Hematopoietic multipotent progenitor cell treated with erythropoietin and hydrocortisone succinate and interleukin-3 and kit ligand, for 17 days (in vitro differentiated cells): ENCODE data around the gene DTNA.
"Not testable (repeated sequence)": the region's sequence is repeated elsewhere in the genome, so short reads cannot be mapped to it uniquely, and the experiment has no call there.

Experiments
- DNase-seq: peaks from one replicate; pipeline ENCODE4 v3.0.0-alpha.2; 2015; ENCODE audit warnings: low spot score

Gene DTNA

DNA sequence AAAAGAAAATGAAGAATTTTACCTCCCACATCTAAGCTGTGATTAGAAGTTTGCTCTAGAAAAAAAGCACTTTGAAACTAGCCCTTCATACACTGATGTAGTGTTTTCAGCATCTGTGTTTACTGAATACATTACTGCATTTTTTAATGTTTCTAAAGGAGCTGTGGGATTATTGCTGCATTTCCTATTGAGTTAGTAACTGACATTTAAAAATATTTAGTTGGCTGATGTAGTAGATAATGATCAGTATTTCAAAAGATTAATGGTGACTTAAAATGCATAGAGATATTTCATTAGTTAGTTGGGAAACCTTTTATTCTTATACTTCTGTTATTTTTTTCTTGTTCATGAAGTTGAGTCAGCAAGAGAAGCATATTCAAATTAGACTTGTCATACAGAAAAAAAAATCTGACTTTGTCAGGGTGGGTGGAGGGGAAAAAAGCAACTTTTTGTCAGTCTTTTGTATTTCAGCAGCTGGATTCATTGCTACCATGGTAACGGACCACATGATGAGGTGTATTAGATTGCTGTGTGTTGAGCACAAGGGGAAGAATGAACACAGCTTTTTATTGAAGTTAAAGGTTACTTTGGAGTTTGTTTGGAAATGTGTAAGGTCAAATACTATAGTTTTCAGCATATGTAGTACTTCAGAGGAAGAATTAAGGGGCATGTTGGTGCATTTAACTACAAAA, at the start of gene DTNA:
TSS of gene DTNA (plus strand) at position 549 of the 692 bp plus-strand sequence. CDS start 45,679 bp downstream, outside the sequence.
- no peak for DNase-seq

DNA sequence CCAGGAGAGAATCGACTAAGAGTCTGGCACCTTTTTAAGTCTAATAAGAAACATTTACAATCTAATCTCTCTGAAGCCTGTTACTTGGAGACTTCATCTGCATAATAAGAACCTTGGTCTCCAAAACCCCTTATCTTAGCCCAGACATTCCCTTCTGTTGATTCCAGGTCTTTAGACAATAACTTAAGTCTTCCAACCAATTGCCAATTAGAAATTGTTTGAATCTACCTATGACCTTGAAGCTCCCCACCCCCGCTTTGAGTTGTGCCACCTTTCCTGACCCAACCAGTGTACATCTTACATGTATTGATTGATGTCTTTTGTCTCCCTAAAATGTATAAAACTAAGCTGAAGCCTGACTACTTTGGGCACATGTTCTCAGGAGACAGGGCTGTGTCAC, 49.5 kb upstream of the DTNA start:
- DNase-seq, result no peak

DNA sequence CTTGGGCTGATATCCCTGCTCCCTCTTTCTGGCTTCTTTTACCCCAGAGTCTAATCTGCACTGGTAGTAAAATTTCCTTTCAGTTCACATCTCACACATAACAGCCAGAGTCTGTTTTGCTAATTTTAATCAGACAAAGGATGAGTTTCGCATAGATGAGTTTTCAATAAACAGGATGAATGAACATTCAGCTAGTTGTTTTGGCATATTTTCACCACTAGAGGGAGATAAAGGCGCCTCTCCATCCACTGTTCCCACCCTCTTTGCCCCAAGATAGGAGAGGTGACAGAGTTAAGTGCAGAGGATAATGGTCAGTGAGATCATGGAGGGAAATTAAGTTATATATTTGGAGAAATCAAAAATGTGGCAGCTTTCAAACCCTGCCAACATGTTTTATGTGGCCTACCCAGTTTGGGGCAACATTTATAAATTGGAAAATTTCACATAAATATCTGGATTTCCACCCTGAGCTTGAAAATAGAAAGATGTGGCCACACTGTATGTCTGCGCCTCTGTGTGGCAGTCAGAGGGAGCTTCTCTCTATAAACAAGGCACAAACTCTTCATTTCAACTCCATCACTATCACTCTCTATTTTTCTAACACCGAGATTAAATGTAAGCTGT, 48.5 kb upstream of the DTNA start:
- peak; percentile 49 for DNase-seq

DNA sequence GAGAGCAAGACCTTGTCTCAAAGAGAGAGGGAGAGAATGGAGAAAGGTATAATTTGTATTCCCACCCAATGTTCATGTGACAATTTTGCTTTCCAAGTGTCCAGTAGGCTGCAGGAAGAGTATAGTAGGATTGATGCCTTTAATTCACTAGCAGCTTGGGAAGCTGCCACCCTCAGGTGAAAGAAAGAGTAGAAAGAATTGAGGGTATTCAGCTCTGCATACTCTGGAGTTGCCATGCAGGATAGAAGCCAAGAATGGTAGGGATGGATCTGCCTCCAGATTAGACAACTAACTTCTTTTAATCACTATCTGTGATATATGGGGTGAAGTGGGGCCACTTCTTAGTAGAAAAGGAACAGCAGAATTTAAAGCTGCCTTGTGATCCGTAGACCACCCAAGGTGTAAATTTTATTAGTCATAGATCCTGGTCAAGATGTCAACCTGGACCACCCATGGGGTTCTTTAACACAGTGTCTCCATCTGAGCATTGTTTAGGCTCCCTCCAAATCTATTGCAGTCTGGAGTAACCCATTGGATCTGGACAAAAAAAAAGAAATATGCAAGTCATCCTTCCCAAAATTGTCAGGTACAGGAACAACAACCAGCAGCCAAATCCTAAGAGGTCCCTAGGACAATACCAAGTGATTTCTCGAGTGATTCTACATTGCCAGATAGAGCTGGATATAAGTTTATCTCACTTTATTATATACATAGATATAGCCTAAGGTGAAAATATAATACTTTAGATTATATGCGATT, 33.1 kb upstream of the DTNA start:
- DNase-seq, result no peak

DNA sequence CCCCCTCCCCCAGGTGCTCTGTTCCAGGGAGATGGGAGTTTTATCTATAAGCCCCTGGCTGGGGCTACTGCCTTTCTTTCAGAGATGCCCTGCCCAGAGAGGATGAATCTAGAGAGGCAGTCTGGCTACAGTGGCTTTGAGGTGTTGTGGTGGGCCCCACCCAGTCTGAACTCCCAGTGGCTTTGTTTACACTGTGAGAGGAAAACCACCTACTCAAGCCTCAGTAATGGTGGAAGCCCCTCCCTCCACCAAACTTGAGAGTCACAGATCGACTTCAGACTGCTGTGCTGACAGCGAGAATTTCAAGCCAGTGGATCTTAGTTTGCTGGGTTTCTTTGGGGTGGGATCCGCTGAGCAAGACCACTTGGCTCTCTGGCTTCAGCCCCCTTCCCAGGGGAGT, 20.3 kb upstream of the DTNA start:
- DNase-seq, result not testable (repeated sequence)

DNA sequence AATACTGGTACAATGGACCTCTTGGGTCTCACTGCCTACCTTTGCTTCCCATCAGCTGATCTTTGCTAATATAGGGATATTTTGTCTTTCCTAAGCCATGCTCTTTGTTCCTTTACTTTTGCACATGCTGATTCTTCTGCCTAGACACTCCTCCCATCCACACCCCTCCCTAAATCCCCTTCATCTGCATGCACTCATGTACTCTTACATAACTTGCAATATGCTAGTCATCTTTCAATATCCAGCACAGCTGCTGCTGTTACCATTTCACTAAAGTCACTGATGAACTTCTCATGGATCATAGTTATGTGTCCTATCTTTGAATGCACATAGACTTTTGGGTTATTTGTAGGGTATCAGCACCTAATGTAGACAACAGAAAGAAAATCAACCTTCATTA, 18.5 kb upstream of the DTNA start:
- no peak for DNase-seq

DNA sequence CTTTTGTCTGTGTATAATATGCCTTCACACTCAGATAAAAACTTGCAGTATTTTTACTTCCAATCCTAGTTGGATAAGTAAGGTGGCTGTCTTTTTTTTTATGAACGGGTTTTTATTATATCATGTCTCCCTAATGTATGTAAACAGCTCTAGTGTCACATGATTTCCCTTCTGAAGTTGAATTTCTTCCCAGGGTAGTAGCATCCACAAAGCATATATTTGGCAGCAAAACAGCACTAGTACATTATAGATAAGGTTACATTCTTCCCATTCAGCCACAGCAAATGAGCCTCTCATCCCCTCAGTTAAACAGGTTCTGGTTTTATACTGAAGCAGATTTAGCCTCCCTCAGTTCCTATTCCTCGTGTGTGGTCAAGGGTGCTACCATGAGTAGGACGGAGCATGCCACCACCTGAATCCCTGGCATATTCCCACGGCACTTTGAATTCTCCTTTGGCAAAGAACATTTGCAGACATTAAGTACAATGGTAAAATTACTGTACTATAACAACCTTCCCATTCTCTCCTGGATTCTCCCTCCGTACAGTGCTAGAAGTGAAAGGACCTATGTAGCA, 15.4 kb upstream of the DTNA start:
- no peak for DNase-seq

DNA sequence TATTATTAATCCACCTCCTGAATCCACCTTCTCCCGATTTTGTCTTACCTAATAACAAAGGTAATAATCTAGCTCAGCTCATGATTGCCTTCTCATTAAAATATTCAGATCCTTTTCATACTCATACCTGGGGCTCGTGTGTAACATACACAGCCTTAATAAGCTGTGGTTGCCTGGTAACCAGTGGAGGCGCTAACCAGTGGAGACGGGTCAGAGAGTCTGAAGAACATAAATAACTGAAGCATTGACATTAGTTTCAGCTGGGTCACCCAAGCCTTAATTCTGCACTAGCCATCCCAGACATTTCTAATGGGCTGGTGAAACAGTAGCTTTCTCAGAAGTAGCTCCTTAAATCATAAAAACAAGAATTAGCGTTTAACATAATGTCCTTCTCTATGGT, 14.8 kb upstream of the DTNA start:
- no peak for DNase-seq

DNA sequence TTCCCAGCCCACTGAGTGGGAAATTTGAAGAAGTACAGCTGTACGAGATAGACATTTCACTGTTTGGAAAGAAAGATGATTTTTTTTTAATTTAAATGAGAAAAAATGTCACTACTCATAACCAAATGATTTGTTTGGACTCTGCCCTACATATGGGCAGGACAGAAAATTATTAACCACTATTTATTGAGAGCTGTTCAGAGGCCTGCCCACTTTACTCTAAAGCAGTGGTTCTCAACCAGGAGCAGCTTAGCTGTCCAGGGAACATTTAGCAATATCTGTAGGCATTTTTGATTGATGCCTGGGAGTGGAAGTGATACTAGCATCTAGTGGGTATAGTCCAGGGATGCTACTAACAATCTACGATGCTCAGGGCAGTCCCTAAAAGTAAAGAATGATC, 13.4 kb upstream of the DTNA start:
- DNase-seq, result no peak

DNA sequence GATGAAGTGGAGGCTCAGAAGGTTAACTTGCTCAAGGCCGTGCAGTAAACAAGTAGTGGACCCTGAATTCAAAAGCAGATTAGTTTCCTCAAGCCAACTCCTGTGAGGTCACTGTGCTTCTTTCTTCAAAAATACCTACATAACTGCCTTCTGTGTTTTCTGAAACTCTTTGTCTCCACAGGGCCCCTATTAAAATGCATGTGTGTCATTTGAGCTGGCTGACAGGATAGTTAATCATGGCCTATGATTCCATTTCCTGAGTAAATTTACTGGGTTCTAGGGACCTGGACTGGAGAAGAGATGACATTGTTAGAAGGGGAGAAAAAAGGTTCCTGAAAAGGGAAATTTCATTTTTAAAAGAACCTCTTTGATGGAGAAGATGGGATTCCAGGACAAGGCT, 12.9 kb upstream of the DTNA start:
- DNase-seq, result no peak

DNA sequence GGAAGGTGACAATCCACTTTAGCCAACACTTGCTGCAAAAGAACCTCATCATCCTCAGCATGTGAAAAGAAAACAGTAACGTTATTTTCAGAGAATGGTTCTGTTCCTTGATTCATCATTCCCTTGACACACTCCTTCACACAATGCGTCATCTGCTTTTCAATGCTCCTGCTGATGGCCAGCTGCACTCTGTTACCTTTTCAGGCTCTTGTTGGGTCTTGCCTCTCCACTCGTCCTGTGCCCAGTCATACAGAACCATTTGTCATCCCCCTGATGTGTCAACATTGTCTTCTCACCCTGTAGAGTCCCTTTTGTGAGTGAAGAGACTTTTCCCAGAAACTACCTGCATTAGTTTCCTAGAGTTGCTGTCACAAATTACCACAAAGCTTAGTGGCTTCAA, 12.2 kb upstream of the DTNA start:
- no peak for DNase-seq

DNA sequence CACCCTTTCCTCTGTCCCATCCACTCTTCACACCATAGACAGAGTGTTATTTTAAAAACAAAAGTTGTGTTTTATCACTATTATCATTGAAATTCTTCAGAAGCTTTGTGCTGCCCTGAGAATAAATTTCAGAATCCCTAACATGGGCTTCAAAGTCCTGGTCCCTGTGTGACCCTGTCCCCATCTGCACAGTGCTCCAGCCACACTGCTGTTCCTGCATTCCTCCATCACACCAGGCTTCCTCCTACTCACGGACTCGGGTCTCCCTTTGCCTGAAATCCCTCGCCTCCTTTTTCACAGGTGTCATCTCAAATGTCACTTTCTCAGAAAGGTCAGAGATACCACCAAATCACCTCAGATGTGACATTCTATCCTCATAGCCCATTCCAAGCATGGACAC, 8.2 kb upstream of the DTNA start:
- DNase-seq, result no peak

DNA sequence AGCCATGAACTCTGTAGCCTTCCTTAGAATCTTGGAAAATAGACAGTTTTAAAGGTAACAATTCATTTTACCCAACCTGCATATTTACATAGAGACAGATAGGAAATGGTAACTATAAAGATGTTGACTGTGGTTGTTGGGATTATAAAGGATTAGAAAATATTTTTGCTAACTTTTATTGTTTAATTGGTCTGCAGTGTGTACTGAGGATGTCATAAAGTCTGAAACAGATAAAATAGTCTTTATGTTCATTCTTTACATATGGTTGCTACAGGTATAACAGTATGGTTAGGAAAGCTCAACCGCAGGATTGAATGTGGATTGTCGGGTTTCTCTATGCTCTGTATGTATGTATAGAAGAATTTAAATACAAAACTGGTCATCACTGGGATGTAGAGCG, 7.3 kb upstream of the DTNA start:
- DNase-seq, result no peak

DNA sequence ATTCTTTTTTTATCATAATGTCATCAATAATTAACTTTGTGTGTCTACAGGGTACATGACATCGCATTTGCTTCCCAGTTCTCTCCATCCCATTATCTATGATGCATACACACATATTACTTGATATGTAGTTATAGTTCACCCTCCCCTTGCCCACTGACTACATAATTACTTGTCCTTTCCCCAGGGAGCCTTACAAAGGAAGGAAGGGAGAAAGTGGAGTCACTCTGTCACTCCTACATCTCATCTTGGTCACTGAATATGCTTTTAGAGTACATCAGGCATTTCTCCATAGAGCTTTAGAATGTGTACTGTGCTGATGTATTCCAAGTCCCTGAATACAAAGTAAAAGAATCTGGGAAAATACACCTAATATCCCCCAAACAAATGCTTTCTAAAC, 6.0 kb upstream of the DTNA start:
- no peak for DNase-seq

DNA sequence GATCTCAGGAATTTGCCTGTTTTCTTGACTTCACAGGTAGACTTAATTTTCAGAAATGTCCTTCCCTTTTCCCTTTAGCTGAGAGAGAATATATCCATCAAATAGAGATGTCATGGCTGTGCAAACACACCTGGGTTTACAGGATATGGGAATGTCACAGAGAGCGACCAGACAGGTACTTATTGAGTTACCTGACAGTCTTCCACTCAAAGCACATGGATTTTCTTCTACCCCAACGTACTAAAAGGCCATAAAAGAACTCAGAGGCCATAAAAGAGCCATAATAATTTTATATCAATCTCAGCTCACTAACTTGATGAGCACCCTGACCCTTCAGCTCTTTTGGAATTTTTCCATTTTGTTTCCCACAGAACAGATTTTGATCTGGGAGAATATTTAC, 5.3 kb upstream of the DTNA start:
- no peak for DNase-seq

DNA sequence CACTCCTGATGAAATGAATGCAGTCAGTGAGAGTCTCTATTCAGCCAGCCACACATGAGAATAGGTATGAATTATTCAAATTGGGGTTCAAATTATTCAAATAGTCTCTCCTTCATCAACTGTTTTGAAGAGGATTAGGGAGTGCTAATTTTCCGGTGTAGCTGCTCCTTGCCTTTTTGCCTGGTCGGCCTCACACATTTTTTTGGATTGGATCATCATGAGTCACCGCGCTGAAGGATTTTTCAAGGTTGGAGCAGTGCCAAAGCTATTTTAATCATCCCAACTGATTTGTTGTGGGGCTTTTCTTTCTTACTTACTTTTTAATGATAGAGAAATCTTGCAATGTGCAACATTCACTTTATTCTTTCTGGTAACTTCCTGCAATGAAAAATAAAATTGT, 2.4 kb upstream of the DTNA start:
- no peak for DNase-seq

DNA sequence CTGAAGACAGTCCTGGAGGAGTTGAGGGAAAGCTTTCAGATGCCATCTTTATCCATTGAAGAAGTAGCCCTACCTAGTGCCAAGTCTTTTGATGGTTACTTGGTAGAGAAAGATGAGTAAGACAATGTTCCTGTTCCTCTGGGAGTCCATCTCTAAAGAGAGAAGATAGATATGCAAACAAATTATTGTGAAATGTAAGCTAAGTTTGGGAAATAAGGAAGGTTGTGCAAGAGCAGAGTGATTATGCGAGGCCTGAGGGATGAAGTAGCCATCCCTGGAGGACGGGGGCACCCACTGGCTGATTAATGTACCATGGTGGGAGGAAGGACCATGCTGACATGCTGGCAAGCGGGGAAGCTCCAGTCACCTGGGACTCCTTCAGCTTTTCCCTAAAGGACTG, 994 bp upstream of the DTNA start:
- DNase-seq, result no peak

DNA sequence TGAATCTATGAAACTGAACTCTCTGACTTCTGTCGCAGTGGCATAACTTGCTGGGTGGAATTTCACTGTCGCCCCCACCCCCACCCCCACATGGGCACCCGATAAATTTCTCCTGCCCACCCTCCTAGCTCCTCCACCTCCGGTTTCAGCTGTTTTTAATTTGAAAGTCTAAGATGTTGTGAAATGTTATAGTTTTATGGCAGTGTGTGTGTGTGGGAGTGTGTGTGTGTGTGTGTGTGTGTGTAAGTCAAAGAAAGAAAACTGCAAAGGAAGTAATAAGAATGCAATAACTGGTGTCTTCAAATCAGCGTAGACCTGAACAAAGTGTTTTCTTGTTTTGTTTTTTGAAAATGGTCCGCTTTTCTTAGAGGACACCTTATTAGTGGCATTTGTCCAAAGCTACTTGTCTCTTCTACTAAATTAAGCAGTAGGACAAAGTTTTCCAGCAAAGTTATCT, 388 bp downstream of the DTNA start:
- DNase-seq, result no peak

DNA sequence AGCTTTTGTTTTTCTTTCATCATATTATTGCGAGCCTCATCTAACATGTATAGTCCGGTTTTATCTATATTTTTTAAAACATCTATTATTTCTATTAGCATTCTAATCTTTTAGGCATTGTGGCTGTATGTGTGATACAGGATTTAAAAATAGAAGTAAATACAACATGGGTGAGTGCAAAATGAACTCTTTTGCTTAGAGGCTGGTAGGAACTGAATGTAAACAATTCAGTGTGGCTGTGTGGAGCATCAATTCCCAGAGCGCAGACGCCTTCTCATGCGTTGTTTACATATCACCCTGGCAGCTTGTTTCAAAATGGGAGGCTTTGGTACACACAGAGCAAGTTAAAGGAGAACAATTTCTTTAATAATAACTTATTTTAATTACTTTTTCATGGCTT, 836 bp downstream of the DTNA start:
- no peak for DNase-seq

DNA sequence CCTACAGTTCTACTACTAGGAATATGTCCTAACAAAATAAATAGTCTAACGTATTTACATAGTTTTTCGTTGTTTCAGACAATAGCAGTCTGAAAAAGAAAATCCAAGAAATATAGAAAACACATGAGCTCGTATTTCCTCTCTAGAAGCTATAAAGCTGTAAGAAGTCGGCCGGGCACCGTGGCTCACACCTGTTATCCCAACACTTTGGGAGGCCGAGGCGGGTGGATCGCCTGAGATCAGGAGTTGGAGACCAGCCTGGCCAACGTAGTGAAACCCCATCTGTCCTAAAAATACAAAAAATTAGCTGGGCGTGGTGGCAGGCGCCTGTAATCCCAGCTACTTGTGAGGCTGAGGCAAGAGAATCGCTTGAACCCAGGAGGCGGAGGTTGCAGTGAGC, 6.0 kb downstream of the DTNA start:
- DNase-seq, result not testable (repeated sequence)

DNA sequence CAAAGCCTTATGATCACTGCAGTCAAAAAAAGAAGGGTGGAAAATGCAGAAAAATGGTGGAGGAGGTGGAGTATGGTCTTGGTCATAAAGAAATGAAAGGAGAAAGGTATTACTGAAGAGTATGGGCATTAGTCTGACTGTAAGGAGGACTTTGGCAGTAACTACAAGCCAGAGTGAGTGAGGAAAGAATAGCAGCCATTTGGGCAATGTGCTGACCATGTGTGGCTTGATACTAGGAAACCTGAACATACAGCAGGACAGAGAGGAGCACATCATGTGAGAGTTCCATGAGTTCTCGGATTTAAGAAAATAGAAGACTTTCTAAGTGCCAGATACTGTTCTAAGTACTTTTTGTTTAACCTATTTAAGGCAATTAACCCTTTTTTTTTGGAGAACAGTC, 8.5 kb downstream of the DTNA start:
- no peak for DNase-seq

DNA sequence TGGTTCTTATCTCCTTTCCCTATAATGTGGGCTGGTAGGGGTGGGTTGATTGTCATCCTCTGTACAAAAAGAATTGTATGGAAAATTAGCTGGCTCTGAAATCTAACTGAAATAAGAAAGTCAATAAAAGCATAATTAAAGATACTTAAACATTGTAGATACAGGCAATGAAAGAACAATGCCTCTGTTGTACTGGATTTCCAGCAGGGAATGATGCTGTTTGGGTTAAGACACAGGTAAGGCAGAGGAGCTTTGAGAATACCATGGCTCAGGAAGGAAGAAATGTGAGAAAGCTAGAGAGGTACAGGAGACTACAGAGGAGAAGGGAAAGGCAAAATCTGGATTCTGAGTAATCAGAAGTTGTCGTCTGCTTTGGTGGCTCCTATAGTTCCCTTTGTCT, 10.1 kb downstream of the DTNA start:
- DNase-seq, result no peak

DNA sequence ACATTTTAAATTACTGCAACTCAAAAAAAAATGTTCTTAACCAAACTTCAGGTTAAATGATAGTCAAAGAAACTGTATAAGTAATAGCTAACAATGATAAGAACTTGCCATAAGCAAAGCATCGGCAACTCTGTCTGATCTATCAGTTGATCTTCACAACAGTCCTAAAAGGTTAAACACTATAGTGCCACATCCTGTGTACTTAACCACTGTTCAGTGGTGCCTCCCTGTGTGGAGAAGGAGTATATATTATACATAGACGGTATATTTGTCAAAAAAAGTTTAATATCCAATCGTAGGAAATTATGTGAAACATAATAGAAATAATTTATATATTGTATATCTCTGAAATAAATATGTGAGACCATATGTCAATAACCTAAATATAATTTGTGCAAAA, 13.0 kb downstream of the DTNA start:
- DNase-seq, result no peak
